ENCODE data around the gene VAV2. TPM values are rescaled to one million over a fixed set of nuclear protein-coding genes. Genes with fewer than 3 reads are reported as not detected.
A peak's percentile ranks its signal among the peaks of the same experiment; 100 is the strongest.

The VAV2 gene
- total and polyA plus RNA-seq, 4 donors: 13.0 to 28.2 (median 16.3) TPM

DNA sequence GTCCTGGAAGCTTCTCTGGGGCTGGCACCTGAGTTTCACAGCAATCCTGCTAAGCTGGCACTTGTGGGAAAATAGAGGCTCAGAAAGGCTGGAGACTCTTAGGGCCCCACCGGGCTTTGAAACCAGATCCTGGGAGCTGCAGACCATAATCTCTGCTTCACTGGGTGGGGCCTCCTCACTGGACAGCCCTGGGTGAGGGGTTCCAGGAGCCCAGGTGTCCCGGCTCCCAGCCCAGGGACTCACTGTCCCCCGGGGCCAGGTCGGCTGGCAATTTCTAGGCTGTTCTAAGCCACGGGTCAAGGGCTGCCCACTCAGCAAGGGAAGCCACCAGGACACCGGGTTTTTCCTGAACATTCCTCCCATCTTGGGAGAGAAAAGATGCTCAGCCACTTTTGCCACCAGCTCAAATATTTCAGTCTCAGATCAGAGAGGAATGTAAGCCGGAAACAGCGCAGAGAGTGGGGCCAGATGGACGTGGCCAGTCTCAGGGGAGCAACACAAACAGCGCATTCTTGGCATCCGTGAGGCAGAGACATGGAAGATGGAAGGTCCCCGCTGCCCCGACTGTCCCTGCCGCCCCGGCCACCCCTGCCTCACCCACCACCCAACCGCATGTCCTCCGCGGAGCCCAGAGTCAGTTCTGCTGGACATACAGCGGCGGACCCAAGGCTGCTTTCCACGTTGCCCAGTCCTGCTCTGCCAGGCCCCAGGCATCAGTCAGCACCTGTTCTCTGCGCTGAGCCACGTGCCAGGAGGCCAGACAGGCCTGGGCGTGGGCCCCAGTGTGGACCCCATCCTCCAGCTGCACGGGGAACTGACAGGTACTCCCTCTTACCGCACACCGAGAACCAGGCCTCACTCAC is 72.6 kb downstream of the VAV2 start:
- ATAC-seq (ENCODE audit: insufficient read depth, low FRiP score) (peak; percentile 7), DNase-seq (peak; percentile 76 to 81 (median 79))

GRCh38 chr9:133918111-133918813 is 73.9 kb downstream of the VAV2 start:
- WGBS, 2 donors: 41 to 45% methylated on average over 24 of the region's 24 CpGs
- DNase-seq (peak; percentile 67 to 83 (median 69)), ATAC-seq (ENCODE audit: insufficient read depth, low FRiP score) (no peak)
- no peaks in the 10 kb centered on the region for H3K36me3 ChIP-seq (ENCODE audit: control insufficient read depth in 4 of 4, insufficient read depth in 4 of 4, low read length in 4 of 4)
- peaks cover 0 to 44% (median 16%) of the 10 kb centered on the region in 5 donors for H3K4me1 ChIP-seq (ENCODE audit: control insufficient read depth in 5 of 5, insufficient read depth in 5 of 5, low read length in 5 of 5)
- no peaks in the 10 kb centered on the region for H3K9me3 ChIP-seq (ENCODE audit: control insufficient read depth in 4 of 4, insufficient read depth in 3 of 4, low read length in 3 of 4)
- H3K9ac ChIP-seq (ENCODE audit: insufficient read depth in 1 of 2, low read length in 2 of 2): peak overlapping the region in 1 of 2 donors; percentile 71
- peak overlapping the region in 1 of 2 donors; percentile 40 for H3K27ac ChIP-seq (ENCODE audit: low read depth in 1 of 2, low read length in 1 of 2)
- no peaks in the 10 kb centered on the region for H3K27me3 ChIP-seq (ENCODE audit: control insufficient read depth in 3 of 3, insufficient read depth in 3 of 3, low read length in 2 of 3)
- H3K4me3 ChIP-seq: no peak overlapping the region
- TF ChIP-seq, protein P1, sequence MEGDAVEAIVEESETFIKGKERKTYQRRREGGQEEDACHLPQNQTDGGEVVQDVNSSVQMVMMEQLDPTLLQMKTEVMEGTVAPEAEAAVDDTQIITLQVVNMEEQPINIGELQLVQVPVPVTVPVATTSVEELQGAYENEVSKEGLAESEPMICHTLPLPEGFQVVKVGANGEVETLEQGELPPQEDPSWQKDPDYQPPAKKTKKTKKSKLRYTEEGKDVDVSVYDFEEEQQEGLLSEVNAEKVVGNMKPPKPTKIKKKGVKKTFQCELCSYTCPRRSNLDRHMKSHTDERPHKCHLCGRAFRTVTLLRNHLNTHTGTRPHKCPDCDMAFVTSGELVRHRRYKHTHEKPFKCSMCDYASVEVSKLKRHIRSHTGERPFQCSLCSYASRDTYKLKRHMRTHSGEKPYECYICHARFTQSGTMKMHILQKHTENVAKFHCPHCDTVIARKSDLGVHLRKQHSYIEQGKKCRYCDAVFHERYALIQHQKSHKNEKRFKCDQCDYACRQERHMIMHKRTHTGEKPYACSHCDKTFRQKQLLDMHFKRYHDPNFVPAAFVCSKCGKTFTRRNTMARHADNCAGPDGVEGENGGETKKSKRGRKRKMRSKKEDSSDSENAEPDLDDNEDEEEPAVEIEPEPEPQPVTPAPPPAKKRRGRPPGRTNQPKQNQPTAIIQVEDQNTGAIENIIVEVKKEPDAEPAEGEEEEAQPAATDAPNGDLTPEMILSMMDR (IDR thresholded peaks at IDR 0.05; ENCODE audit: control extremely low read depth, extremely low read depth): no peak

More for the DNA sequence above, 72.6 kb downstream of the VAV2 start:
- H3K27ac ChIP-seq (ENCODE audit: low read depth in 1 of 2, low read length in 1 of 2): peak overlapping the region in 1 of 2 donors; percentile 17
- WGBS, 2 donors: 82 to 88% methylated on average over 27 of the region's 27 CpGs
- no peak overlapping the region for H3K4me3 ChIP-seq
- no peak overlapping the region for H3K9ac ChIP-seq (ENCODE audit: insufficient read depth in 1 of 2, low read length in 2 of 2)
- TF ChIP-seq, protein P1 (IDR thresholded peaks at IDR 0.05; ENCODE audit: control extremely low read depth, extremely low read depth): no peak
- no peaks in the 10 kb centered on the region for H3K36me3 ChIP-seq (ENCODE audit: control insufficient read depth in 4 of 4, insufficient read depth in 4 of 4, low read length in 4 of 4)
- H3K4me1 ChIP-seq (ENCODE audit: control insufficient read depth in 5 of 5, insufficient read depth in 5 of 5, low read length in 5 of 5): peaks cover 0 to 44% (median 16%) of the 10 kb centered on the region in 5 donors
- no peaks in the 10 kb centered on the region for H3K27me3 ChIP-seq (ENCODE audit: control insufficient read depth in 3 of 3, insufficient read depth in 3 of 3, low read length in 2 of 3)
- H3K9me3 ChIP-seq (ENCODE audit: control insufficient read depth in 4 of 4, insufficient read depth in 3 of 4, low read length in 3 of 4): no peaks in the 10 kb centered on the region

DNA sequence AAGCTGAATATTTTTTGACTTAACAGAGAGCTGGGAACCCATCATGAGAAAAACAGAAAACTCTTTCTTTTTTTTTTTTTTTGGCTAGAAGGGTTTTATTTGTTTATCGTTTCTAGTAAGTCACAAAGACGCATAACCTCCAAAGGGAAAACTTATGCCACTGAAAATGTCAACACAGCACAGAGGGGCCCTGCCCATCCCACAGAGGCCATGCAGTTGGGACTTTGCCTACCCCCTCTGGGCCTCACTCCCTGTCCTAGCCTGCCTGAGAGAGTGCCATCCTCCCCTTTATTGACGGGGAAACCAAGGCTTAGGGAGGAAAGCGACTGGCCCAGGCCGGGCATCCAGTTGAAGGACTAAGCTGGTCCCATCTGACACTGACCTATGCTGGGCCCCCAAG is 74.7 kb downstream of the VAV2 start:
- TF ChIP-seq, protein P1 (IDR thresholded peaks at IDR 0.05; ENCODE audit: control extremely low read depth, extremely low read depth): no peak
- Histone ChIP-seq H3K27me3 (ENCODE audit: control insufficient read depth in 3 of 3, insufficient read depth in 3 of 3, low read length in 2 of 3) (no peaks in the 10 kb centered on the region), H3K4me1 (ENCODE audit: control insufficient read depth in 5 of 5, insufficient read depth in 5 of 5, low read length in 5 of 5) (peaks cover 0 to 44% (median 16%) of the 10 kb centered on the region in 5 donors), H3K27ac (ENCODE audit: low read depth in 1 of 2, low read length in 1 of 2) (peak overlapping the region in 1 of 2 donors; percentile 64), H3K9me3 (ENCODE audit: control insufficient read depth in 4 of 4, insufficient read depth in 3 of 4, low read length in 3 of 4) (no peaks in the 10 kb centered on the region), H3K4me3 (no peak overlapping the region), H3K9ac (ENCODE audit: insufficient read depth in 1 of 2, low read length in 2 of 2) (peak overlapping the region in 1 of 2 donors; percentile 49), H3K36me3 (ENCODE audit: control insufficient read depth in 4 of 4, insufficient read depth in 4 of 4, low read length in 4 of 4) (peaks cover 0 to 1% (median 0%) of the 10 kb centered on the region in 4 donors)
- 75 to 81% methylated on average over 5 of the region's 5 CpGs for WGBS, 2 donors
- ATAC-seq (ENCODE audit: insufficient read depth, low FRiP score): no peak
- DNase-seq: peak; percentile 53 to 65 (median 58)
